Islet of Langerhans (tissue), 1 donor: ENCODE results near the gene BLACAT1.
"Not testable (repeated sequence)": the region's sequence is repeated elsewhere in the genome, so short reads cannot be mapped to it uniquely, and the experiment has no call there.

Experiments
- FAIRE-seq: peaks from one replicate; lab custom pipeline; 2011; peaks lifted over from hg19 to GRCh38; lab: Jason Lieb, UNC

The BLACAT1 gene

DNA sequence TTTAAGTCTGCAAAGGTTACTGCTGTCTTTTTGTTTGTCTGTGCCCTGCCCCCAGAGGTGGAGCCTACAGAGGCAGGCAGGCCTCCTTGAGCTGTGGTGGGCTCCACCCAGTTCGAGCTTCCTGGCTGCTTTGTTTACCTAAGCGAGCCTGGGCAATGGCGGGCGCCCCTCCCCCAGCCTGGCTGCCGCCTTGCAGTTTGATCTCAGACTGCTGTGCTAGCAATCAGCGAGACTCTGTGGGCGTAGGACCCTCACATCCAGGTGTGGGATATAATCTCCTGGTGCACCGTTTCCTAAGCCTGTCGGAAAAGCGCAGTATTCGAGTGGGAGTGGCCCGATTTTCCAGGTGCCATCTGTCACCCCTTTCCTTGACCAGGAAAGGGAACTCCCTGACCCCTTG is 49.6 kb downstream of the BLACAT1 start:
- not testable (repeated sequence) for FAIRE-seq
